Mesenchymal stem cell (in vitro differentiated cells and primary cell): ENCODE data around the gene ZNF45.

Source experiments
- DNase-seq: peaks from one replicate; pipeline ENCODE4 v3.0.0-alpha.2; 2013
- H2AFZ ChIP-seq: one replicate; pipeline ENCODE4 v1.6.1; 2013; ENCODE audit warnings: low read depth, mild to moderate bottlenecking, control low read depth, inconsistent platforms, low read length, moderate library complexity
- H2AK5ac ChIP-seq: 2 replicates; pipeline ENCODE4 v1.6.1; 2013; ENCODE audit warnings: low read length, moderate library complexity, mild to moderate bottlenecking, inconsistent platforms; ENCODE audit not compliant: severe bottlenecking
- H2BK120ac ChIP-seq: one replicate; pipeline ENCODE4 v1.6.1; 2013; ENCODE audit warnings: low read depth, mild to moderate bottlenecking, inconsistent platforms, low read length, moderate library complexity
- H2BK12ac ChIP-seq, 2 experiments: one replicate each; pipeline ENCODE4 v1.6.1; 2013; ENCODE audit warnings: inconsistent platforms in 2 of 2, low read length in 2 of 2, mild to moderate bottlenecking in 2 of 2, moderate library complexity in 2 of 2, control low read depth in 1 of 2
- H2BK15ac ChIP-seq: one replicate; pipeline ENCODE4 v1.6.1; 2013; ENCODE audit warnings: mild to moderate bottlenecking, low read depth, inconsistent platforms; ENCODE audit not compliant: poor library complexity, severe bottlenecking
- H2BK5ac ChIP-seq: 2 replicates; pipeline ENCODE4 v1.6.1; 2013; ENCODE audit warnings: low read depth, mild to moderate bottlenecking, low read length, control low read depth, inconsistent platforms; ENCODE audit not compliant: poor library complexity, severe bottlenecking
- H3K14ac ChIP-seq, 2 experiments: one replicate each; pipeline ENCODE4 v1.6.1; 2013; ENCODE audit warnings: inconsistent platforms in 2 of 2, low read length in 2 of 2, control low read depth in 1 of 2, mild to moderate bottlenecking in 1 of 2, moderate library complexity in 1 of 2
- H3K18ac ChIP-seq, 2 experiments: one replicate each; pipeline ENCODE4 v1.6.1; 2013; ENCODE audit warnings: inconsistent platforms in 2 of 2, low read length in 2 of 2, control low read depth in 1 of 2, low read depth in 1 of 2, mild to moderate bottlenecking in 1 of 2
- H3K23ac ChIP-seq, 2 experiments: one replicate each; pipeline ENCODE4 v1.6.1; 2013; ENCODE audit warnings: inconsistent platforms in 2 of 2, low read length in 2 of 2, mild to moderate bottlenecking in 2 of 2, moderate library complexity in 2 of 2, control low read depth in 1 of 2
- H3K27ac ChIP-seq: 2 replicates; pipeline ENCODE4 v1.5.1; 2013; ENCODE audit warnings: mild to moderate bottlenecking, moderate library complexity, low read length, control low read depth, inconsistent platforms; ENCODE audit not compliant: poor library complexity, severe bottlenecking
- H3K27me3 ChIP-seq, 2 experiments: 2 replicates each; pipeline versions ENCODE4 v1.6.1 to v1.7.0; 2013; ENCODE audit warnings: low read length in 2 of 2, mild to moderate bottlenecking in 2 of 2, moderate library complexity in 2 of 2, control low read depth in 1 of 2, inconsistent platforms in 1 of 2; ENCODE audit not compliant: control insufficient read depth in 1 of 2, insufficient read depth in 1 of 2
- H3K36me3 ChIP-seq, 2 experiments: 2 replicates each; pipeline versions ENCODE4 v1.6.1 to v1.7.0; 2013; ENCODE audit warnings: low read length in 2 of 2, control low read depth in 1 of 2, inconsistent platforms in 1 of 2, low read depth in 1 of 2, mild to moderate bottlenecking in 1 of 2; ENCODE audit not compliant: insufficient read depth in 2 of 2, control insufficient read depth in 1 of 2
- H3K4ac ChIP-seq, 2 experiments: one replicate each; pipeline ENCODE4 v1.6.1; 2013; ENCODE audit warnings: inconsistent platforms in 2 of 2, low read length in 2 of 2, mild to moderate bottlenecking in 2 of 2, moderate library complexity in 2 of 2, control low read depth in 1 of 2, low read depth in 1 of 2
- H3K4me1 ChIP-seq: 2 replicates; pipeline ENCODE4 v1.6.1; 2013; ENCODE audit warnings: low read depth, low read length, control low read depth; ENCODE audit not compliant: control insufficient read depth, insufficient read depth
- H3K4me2 ChIP-seq: 2 replicates; pipeline ENCODE4 v1.6.1; 2013; ENCODE audit warnings: low read length, mild to moderate bottlenecking, inconsistent platforms; ENCODE audit not compliant: poor library complexity, severe bottlenecking
- H3K4me3 ChIP-seq, 2 experiments: 2 replicates each; pipeline versions ENCODE4 v1.5.1 to v1.7.0; 2013; ENCODE audit warnings: low read length in 2 of 2, mild to moderate bottlenecking in 2 of 2, control low read depth in 1 of 2, low read depth in 1 of 2; ENCODE audit not compliant: insufficient read depth in 1 of 2
- H3K79me1 ChIP-seq: replicated peaks from 2 replicates; pipeline ENCODE4 v1.6.1; 2013; ENCODE audit warnings: mild to moderate bottlenecking, control low read depth, low read length, inconsistent platforms; ENCODE audit not compliant: poor library complexity, severe bottlenecking
- H3K9ac ChIP-seq: 2 replicates; pipeline ENCODE4 v1.7.0; 2013; ENCODE audit warnings: mild to moderate bottlenecking, low read length, moderate library complexity
- H3K9me3 ChIP-seq: 2 replicates; pipeline ENCODE4 v1.7.0; 2013; ENCODE audit warnings: mild to moderate bottlenecking, low read length; ENCODE audit not compliant: control insufficient read depth
- H4K8ac ChIP-seq: one replicate; pipeline ENCODE4 v1.6.1; 2013; ENCODE audit warnings: inconsistent platforms, mild to moderate bottlenecking, low read length, moderate library complexity
- H4K91ac ChIP-seq: one replicate; pipeline ENCODE4 v1.6.1; 2013; ENCODE audit warnings: mild to moderate bottlenecking, low read length, inconsistent platforms
- WGBS: methylation state at CpG from one replicate; pipeline ENCODE4 v1.1.7; 2013; ENCODE audit warnings: mixed read lengths; 5-methylcytosine and 5-hydroxymethylcytosine counted together

The ZNF45 gene

DNA sequence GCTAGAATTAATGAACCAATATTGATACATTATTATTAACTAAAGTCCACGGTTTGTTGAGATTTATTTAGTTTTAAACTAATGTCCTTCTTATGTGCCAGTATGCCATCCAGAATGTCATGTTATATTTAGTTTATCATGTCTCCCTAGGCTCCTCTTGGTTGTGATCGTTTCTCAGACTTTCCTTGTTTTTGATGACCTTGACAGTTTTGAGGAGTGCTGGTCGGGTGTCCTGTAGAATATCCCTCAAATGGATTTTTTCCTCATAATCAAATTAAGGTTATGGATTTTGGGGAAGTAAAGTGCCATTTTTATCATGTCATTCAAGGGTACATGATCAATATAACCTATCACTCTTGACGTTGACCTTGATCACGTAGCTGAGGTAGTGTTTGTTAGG lies 6.1 kb upstream of the ZNF45 start:
- no peak overlapping the region for H3K14ac ChIP-seq
- H4K8ac ChIP-seq: no peak overlapping the region
- H2BK5ac ChIP-seq: no peak overlapping the region
- no peak overlapping the region for H2BK12ac ChIP-seq
- no peaks in the 10 kb centered on the region for H3K36me3 ChIP-seq
- peaks cover 8% of the 10 kb centered on the region for H3K9me3 ChIP-seq
- H3K27ac ChIP-seq: no peak overlapping the region
- H3K23ac ChIP-seq: no peak overlapping the region
- H3K4ac ChIP-seq: no peak overlapping the region
- H3K27me3 ChIP-seq: no peaks in the 10 kb centered on the region
- no peaks in the 10 kb centered on the region for H3K4me1 ChIP-seq
- 66% methylated on average over 2 of the region's 5 CpGs for WGBS
- no peak overlapping the region for H3K4me2 ChIP-seq
- H2AFZ ChIP-seq: no peak overlapping the region
- H3K18ac ChIP-seq: no peak overlapping the region
- no peak overlapping the region for H3K9ac ChIP-seq
- H2BK120ac ChIP-seq: no peak overlapping the region
- no peak overlapping the region for H3K4me3 ChIP-seq
- H2BK15ac ChIP-seq: no peak overlapping the region
- no peak overlapping the region for H4K91ac ChIP-seq
- no peak overlapping the region for H2AK5ac ChIP-seq
- no peak for DNase-seq
- H3K79me1 ChIP-seq: no peaks in the 10 kb centered on the region

DNA sequence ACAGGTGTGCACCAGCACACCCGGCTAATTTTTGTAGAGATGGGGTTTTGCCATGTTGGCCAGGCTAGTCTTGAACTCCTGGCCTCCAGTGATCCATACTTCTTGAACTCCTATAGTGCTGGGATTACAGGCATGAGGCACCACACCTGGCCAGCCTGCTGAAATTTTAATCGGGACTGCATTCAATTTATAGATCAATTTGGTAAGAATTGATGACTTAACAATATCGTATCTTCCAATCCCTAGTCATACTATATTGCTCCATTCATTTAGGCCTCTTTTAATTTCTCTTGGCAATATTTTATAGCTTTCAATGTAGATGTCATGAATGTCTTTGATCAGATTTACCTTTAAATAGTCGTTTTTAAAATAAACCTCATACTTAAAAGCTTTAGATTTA lies 5.6 kb upstream of the ZNF45 start:
- H2BK120ac ChIP-seq: no peak overlapping the region
- H3K27me3 ChIP-seq: no peaks in the 10 kb centered on the region
- H3K9ac ChIP-seq: no peak overlapping the region
- H4K8ac ChIP-seq: no peak overlapping the region
- peaks cover 8% of the 10 kb centered on the region for H3K9me3 ChIP-seq
- no peak overlapping the region for H3K4ac ChIP-seq
- H3K4me1 ChIP-seq: no peaks in the 10 kb centered on the region
- no peak overlapping the region for H2BK12ac ChIP-seq
- H2AFZ ChIP-seq: no peak overlapping the region
- no peak overlapping the region for H2BK15ac ChIP-seq
- H3K23ac ChIP-seq: no peak overlapping the region
- no peak overlapping the region for H3K4me2 ChIP-seq
- H3K18ac ChIP-seq: no peak overlapping the region
- no peaks in the 10 kb centered on the region for H3K79me1 ChIP-seq
- no peak overlapping the region for H4K91ac ChIP-seq
- H3K36me3 ChIP-seq: no peaks in the 10 kb centered on the region
- H3K27ac ChIP-seq: no peak overlapping the region
- no peak overlapping the region for H2AK5ac ChIP-seq
- no peak overlapping the region for H3K4me3 ChIP-seq
- no peak overlapping the region for H2BK5ac ChIP-seq
- 87% methylated on average over 1 of the region's 4 CpGs for WGBS
- H3K14ac ChIP-seq: no peak overlapping the region
- DNase-seq: no peak

DNA sequence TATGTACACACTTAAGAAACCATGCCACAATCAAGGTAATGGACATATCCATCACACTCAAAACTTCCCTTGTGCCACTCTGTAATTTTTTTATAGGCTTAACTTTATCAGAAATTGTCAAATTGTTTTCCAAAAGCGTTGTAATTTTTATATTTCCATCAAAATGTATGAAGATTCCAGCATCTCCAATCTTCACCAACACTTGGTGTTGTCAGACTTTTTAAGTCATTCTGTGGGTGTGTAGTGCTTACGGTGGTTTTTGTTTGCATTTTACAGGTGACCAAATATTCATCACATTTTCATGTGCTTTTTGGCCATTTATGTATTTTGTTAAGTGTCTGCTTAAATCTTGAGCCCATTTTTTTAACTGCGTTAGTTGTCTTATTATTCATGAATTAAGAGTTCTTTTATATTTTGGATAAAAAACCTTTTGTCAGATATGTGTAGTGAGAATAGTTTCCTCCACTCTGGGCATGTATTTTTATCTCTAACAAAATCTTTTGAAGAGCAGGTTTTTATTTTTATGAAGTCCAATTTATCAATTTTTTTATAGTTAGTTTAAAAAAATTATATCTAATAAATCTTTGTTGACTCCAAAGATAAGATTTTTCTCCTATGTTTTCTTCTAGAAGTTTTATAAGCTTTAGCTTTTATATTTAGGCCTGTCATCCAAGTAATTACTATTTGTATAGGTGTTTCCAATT lies 4.6 kb upstream of the ZNF45 start:
- no peak overlapping the region for H4K91ac ChIP-seq
- H3K27ac ChIP-seq: no peak overlapping the region
- H3K9ac ChIP-seq: no peak overlapping the region
- no CpG with 5 or more reads among the region's 3 CpGs for WGBS
- no peak overlapping the region for H2BK120ac ChIP-seq
- H3K36me3 ChIP-seq: no peaks in the 10 kb centered on the region
- no peak overlapping the region for H2AFZ ChIP-seq
- peaks cover 8% of the 10 kb centered on the region for H3K9me3 ChIP-seq
- no peak overlapping the region for H2AK5ac ChIP-seq
- H3K14ac ChIP-seq: no peak overlapping the region
- no peak overlapping the region for H4K8ac ChIP-seq
- H3K23ac ChIP-seq: no peak overlapping the region
- H3K18ac ChIP-seq: no peak overlapping the region
- no peaks in the 10 kb centered on the region for H3K27me3 ChIP-seq
- no peak overlapping the region for H3K4me2 ChIP-seq
- H2BK12ac ChIP-seq: no peak overlapping the region
- H2BK5ac ChIP-seq: no peak overlapping the region
- H3K79me1 ChIP-seq: no peaks in the 10 kb centered on the region
- H3K4me3 ChIP-seq: no peak overlapping the region
- no peak overlapping the region for H3K4ac ChIP-seq
- DNase-seq: no peak
- H3K4me1 ChIP-seq: no peaks in the 10 kb centered on the region
- H2BK15ac ChIP-seq: no peak overlapping the region

DNA sequence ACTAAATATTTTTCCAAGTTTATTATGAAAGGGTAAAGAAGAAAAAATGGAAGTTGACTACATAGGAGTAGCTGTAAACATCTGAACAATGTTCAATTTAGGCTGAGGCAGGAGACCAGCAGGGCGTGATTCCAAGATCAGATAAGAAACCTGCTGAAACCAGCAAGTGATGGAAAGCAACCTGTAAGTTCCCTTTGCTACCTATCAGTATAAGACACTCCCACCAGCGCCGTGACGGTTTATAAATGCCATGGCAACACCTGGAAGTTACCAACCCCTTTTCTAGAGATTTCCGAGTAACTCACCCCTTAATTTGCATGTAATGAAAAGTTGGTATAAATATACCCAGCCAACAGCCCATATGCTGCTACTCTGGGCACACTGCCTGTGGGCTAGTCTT lies 1.1 kb upstream of the ZNF45 start:
- no peak overlapping the region for H2AFZ ChIP-seq
- no peak overlapping the region for H3K4ac ChIP-seq
- H3K23ac ChIP-seq: no peak overlapping the region
- no peak overlapping the region for H3K27ac ChIP-seq
- H3K4me3 ChIP-seq: no peak overlapping the region
- DNase-seq: no peak
- no peaks in the 10 kb centered on the region for H3K27me3 ChIP-seq
- H3K14ac ChIP-seq: no peak overlapping the region
- peak overlapping the region; percentile 88 for H3K9ac ChIP-seq
- no peaks in the 10 kb centered on the region for H3K4me1 ChIP-seq
- H3K79me1 ChIP-seq: peaks cover 9% of the 10 kb centered on the region
- H2BK15ac ChIP-seq: no peak overlapping the region
- H3K18ac ChIP-seq: no peak overlapping the region
- H2BK5ac ChIP-seq: no peak overlapping the region
- no peak overlapping the region for H2BK12ac ChIP-seq
- peaks cover 8 to 16% of the 10 kb centered on the region in 2 experiments for H3K36me3 ChIP-seq
- H3K9me3 ChIP-seq: peaks cover 1% of the 10 kb centered on the region
- H2BK120ac ChIP-seq: no peak overlapping the region
- H4K91ac ChIP-seq: no peak overlapping the region
- no peak overlapping the region for H2AK5ac ChIP-seq
- H3K4me2 ChIP-seq: no peak overlapping the region
- WGBS: 68% methylated on average over 4 of the region's 5 CpGs
- no peak overlapping the region for H4K8ac ChIP-seq
